SK-N-SH treated with all-trans-retinoic acid at 6 μM for 48 hours (cell line): ENCODE data around the gene SH3D19.

Source experiments
- ATAC-seq: fragments of 200-7000 bp; cut with Tn5 transposase; 3 replicates; pipeline ENCODE4 v1.9.1; 2020; ENCODE audit warnings: mild to moderate bottlenecking, moderate library complexity
- BACH2 ChIP-seq: fragments of 250-450 bp; sonication (Bioruptor Pico); IDR thresholded peaks from 2 replicates; pipeline ENCODE4 v1.9.0; 2021; ENCODE audit warnings: mild to moderate bottlenecking, borderline replicate concordance
- CREB5 ChIP-seq: fragments of 250-450 bp; sonication (Bioruptor Pico); IDR thresholded peaks from 2 replicates; pipeline ENCODE4 v1.5.1; 2020; ENCODE audit warnings: low read depth, mild to moderate bottlenecking, moderate library complexity
- CSDC2 ChIP-seq: fragments of 250-450 bp; sonication (Bioruptor Pico); IDR thresholded peaks from 2 replicates; pipeline ENCODE4 v1.5.0; 2020; ENCODE audit warnings: mild to moderate bottlenecking, moderate library complexity
- GLIS3 ChIP-seq: fragments of 250-450 bp; sonication (Bioruptor Pico); IDR thresholded peaks from 2 replicates; pipeline ENCODE4 v1.5.0; 2020; ENCODE audit warnings: mild to moderate bottlenecking, moderate library complexity
- PATZ1 ChIP-seq: fragments of 250-450 bp; sonication (Bioruptor Pico); IDR thresholded peaks from 2 replicates; pipeline ENCODE4 v1.8.0; 2020; ENCODE audit warnings: mild to moderate bottlenecking, moderate library complexity, borderline replicate concordance
- POU6F1 ChIP-seq: fragments of 250-450 bp; sonication (Bioruptor Pico); IDR thresholded peaks from 2 replicates; pipeline ENCODE4 v1.8.0; 2021; ENCODE audit warnings: low read depth, mild to moderate bottlenecking, moderate library complexity, borderline replicate concordance
- SNAI2 ChIP-seq: fragments of 250-450 bp; sonication (Bioruptor Pico); IDR thresholded peaks from 2 replicates; pipeline ENCODE4 v1.5.0; 2020; ENCODE audit warnings: mild to moderate bottlenecking, moderate library complexity
- TOX ChIP-seq: fragments of 250-450 bp; sonication (Bioruptor Pico); IDR thresholded peaks from 2 replicates; pipeline ENCODE4 v1.8.0; 2021; ENCODE audit warnings: mild to moderate bottlenecking, moderate library complexity, borderline replicate concordance
- TSHZ2 ChIP-seq: fragments of 250-450 bp; sonication (Bioruptor Pico); IDR thresholded peaks from 2 replicates; pipeline ENCODE4 v1.5.0; 2020; ENCODE audit warnings: mild to moderate bottlenecking, moderate library complexity
- ZFP30 ChIP-seq: fragments of 450-650 bp; formaldehyde crosslinking; IDR thresholded peaks from 2 replicates; pipeline ENCODE4 v1.5.0; 2022; ENCODE audit warnings: mild to moderate bottlenecking, moderate library complexity
- ZNF565 ChIP-seq: fragments of 450-650 bp; formaldehyde crosslinking; conservative IDR thresholded peaks from 2 replicates; pipeline ENCODE4 v1.5.0; 2020; ENCODE audit warnings: low read depth, mild to moderate bottlenecking, moderate library complexity
- ZNF70 ChIP-seq: fragments of 450-650 bp; formaldehyde crosslinking; IDR thresholded peaks from 2 replicates; pipeline ENCODE4 v1.5.0; 2020; ENCODE audit warnings: mild to moderate bottlenecking, moderate library complexity
- ZNF8 ChIP-seq: fragments of 450-650 bp; formaldehyde crosslinking; IDR thresholded peaks from 2 replicates; pipeline ENCODE4 v1.5.0; 2020; ENCODE audit warnings: mild to moderate bottlenecking, moderate library complexity

Gene SH3D19

GRCh38 chr4:151266497-151266896 lies 58.9 kb downstream of the SH3D19 start (continued):
- TF ChIP-seq TSHZ2 (CRISPR knock-in tag) (no peak), POU6F1 (CRISPR knock-in tag) (no peak)

GRCh38 chr4:151263455-151263854 lies 62.0 kb downstream of the SH3D19 start:
- TF ChIP-seq CSDC2 = no peak
- no peak for TF ChIP-seq GLIS3 (CRISPR knock-in tag)
- no peak for TF ChIP-seq BACH2 (CRISPR knock-in tag)
- no peak for TF ChIP-seq ZNF565 (CRISPR knock-in tag)
- TF ChIP-seq ZNF8 (CRISPR knock-in tag) = no peak
- TF ChIP-seq TOX (CRISPR knock-in tag) = no peak
- no peak for TF ChIP-seq ZNF70 (CRISPR knock-in tag)
- no peak for TF ChIP-seq CREB5 (CRISPR knock-in tag)
- TF ChIP-seq POU6F1 (CRISPR knock-in tag) = no peak
- no peak for TF ChIP-seq PATZ1
- no peak for TF ChIP-seq SNAI2 (CRISPR knock-in tag)
- TF ChIP-seq, all 23 proteins: peak for 0
- no peak for ATAC-seq

- ATAC-seq = no peak; the same call in 2 of the 3 replicates
- TF ChIP-seq CREB5 (CRISPR knock-in tag) = no peak
- no peak for TF ChIP-seq ZNF70 (CRISPR knock-in tag)
- no peak for TF ChIP-seq TSHZ2 (CRISPR knock-in tag)
- TF ChIP-seq CSDC2 = no peak
- TF ChIP-seq ZFP30 = no peak
These were observed 64.9 kb downstream of the SH3D19 start for GRCh38 chr4:151260526-151260925.
